Suprapubic skin (tissue), 4 donors: ENCODE results near the gene SEMA6C.

Experiments used
- CTCF ChIP-seq, 2 donors: fragments of 200-600 bp in 1 of 2; fragments of 450-650 bp in 1 of 2; sonication (generic) in 1 of 2; IDR thresholded peaks; one replicate each; pipeline ENCODE4 v1.5.1; 2016 to 2019; ENCODE audit warnings: antibody characterized with exemption in 2 of 2, mild to moderate bottlenecking in 1 of 2, moderate library complexity in 1 of 2
- EP300 ChIP-seq: sonication (generic); formaldehyde crosslinking; IDR thresholded peaks from one replicate; pipeline ENCODE4 v1.6.1; 2017; ENCODE audit warnings: antibody characterized with exemption
- POLR2A ChIP-seq, 2 donors: fragments of 450-650 bp; IDR thresholded peaks; one replicate each; pipeline ENCODE4 v1.6.1; 2017; ENCODE audit warnings: antibody characterized with exemption in 2 of 2, mild to moderate bottlenecking in 2 of 2, moderate library complexity in 2 of 2
- POLR2AphosphoS5 ChIP-seq, 3 donors: sonication (generic); formaldehyde crosslinking; IDR thresholded peaks; one replicate each; pipeline ENCODE4 v1.6.1; 2017; ENCODE audit warnings: antibody characterized with exemption in 3 of 3

- no peak for TF ChIP-seq CTCF (IDR thresholded peaks at IDR 0.05)
- no peak for TF ChIP-seq POLR2AphosphoS5 (IDR thresholded peaks at IDR 0.05)
- no peak for TF ChIP-seq EP300
- TF ChIP-seq POLR2A (IDR thresholded peaks at IDR 0.05): no peak
Measured at GRCh38 chr1:151166505-151166956, 20.1 kb upstream of the SEMA6C start.
